Progenitor cell of endocrine pancreas (in vitro differentiated cells): Measurements from ENCODE around the gene UBXN11. TPM values are rescaled to one million over a fixed set of nuclear protein-coding genes. Genes with fewer than 3 reads are reported as not detected.
"Not testable (repeated sequence)": the region's sequence is repeated elsewhere in the genome, so short reads cannot be mapped to it uniquely, and the experiment has no call there.

Experiments
- DNase-seq: peaks from one replicate; pipeline ENCODE4 v3.0.0; 2021; ENCODE audit warnings: low spot score; ENCODE audit not compliant: unreplicated experiment
- H3K27ac Mint-ChIP-seq: 2 replicates; pipeline ENCODE4 v1.8.0; 2021; ENCODE audit warnings: mild to moderate bottlenecking, moderate library complexity, mixed read lengths
- H3K27me3 Mint-ChIP-seq: 2 replicates; pipeline ENCODE4 v1.8.0; 2021; ENCODE audit warnings: mixed read lengths
- H3K36me3 Mint-ChIP-seq: 2 replicates; pipeline ENCODE4 v1.8.0; 2022; ENCODE audit warnings: mixed read lengths; ENCODE audit not compliant: insufficient read depth
- H3K4me1 Mint-ChIP-seq: 2 replicates; pipeline ENCODE4 v1.8.0; 2021; ENCODE audit warnings: low read depth, mixed read lengths
- H3K4me3 Mint-ChIP-seq: 2 replicates; pipeline ENCODE4 v1.8.0; 2021; ENCODE audit warnings: low read depth, mild to moderate bottlenecking, moderate library complexity, mixed read lengths
- H3K9me3 Mint-ChIP-seq: 2 replicates; pipeline ENCODE4 v1.8.0; 2021; ENCODE audit warnings: low read depth, mixed read lengths
- CTCF ChIP-seq: fragments of 200-600 bp; sonication (generic); IDR thresholded peaks from one replicate; pipeline ENCODE4 v1.5.0; 2021; ENCODE audit warnings: antibody characterized with exemption, mild to moderate bottlenecking; ENCODE audit not compliant: unreplicated experiment
- total RNA-seq: library from RNA; stranded (reverse); gene quantifications from 2 replicates; pipeline ENCODE4 v1.2.1, GENCODE V29; 2021

UBXN11 gene
- total RNA-seq, 1 donor from 2014 or later = 48.9 TPM

- Mint-ChIP-seq H3K27ac (peak overlapping the region; percentile 91), H3K9me3 (no peaks in the 10 kb centered on the region), H3K4me1 (peaks cover 4% of the 10 kb centered on the region), H3K27me3 (peaks cover 7% of the 10 kb centered on the region), H3K4me3 (peak overlapping the region; percentile 97), H3K36me3 (no peaks in the 10 kb centered on the region)
- peak; percentile 30 for DNase-seq
- TF ChIP-seq CTCF = no peak
Measured at GRCh38 chr1:26335774-26336476, 29.5 kb upstream of the UBXN11 start.

- H3K9me3 Mint-ChIP-seq, H3K4me3 Mint-ChIP-seq, H3K27me3 Mint-ChIP-seq, DNase-seq, H3K4me1 Mint-ChIP-seq, H3K27ac Mint-ChIP-seq, H3K36me3 Mint-ChIP-seq: not testable (repeated sequence)
Measured at GRCh38 chr1:26333312-26333711, 26.9 kb upstream of the UBXN11 start.

GRCh38 chr1:26330276-26330675 lies 23.8 kb upstream of the UBXN11 start:
- no peak for TF ChIP-seq CTCF
- no peak for DNase-seq
- Mint-ChIP-seq H3K4me3 (no peak overlapping the region), H3K4me1 (peaks cover 1% of the 10 kb centered on the region), H3K27me3 (no peaks in the 10 kb centered on the region), H3K9me3 (no peaks in the 10 kb centered on the region), H3K27ac (no peak overlapping the region), H3K36me3 (peaks cover 1% of the 10 kb centered on the region)

- not testable (repeated sequence) for H3K4me1 Mint-ChIP-seq, H3K9me3 Mint-ChIP-seq, H3K27me3 Mint-ChIP-seq, DNase-seq, H3K36me3 Mint-ChIP-seq, H3K4me3 Mint-ChIP-seq, H3K27ac Mint-ChIP-seq
Measured at GRCh38 chr1:26329380-26329779, 22.9 kb upstream of the UBXN11 start.

GRCh38 chr1:26328597-26328996 lies 22.2 kb upstream of the UBXN11 start:
- no peak overlapping the region for H3K27ac Mint-ChIP-seq
- DNase-seq = no peak
- no peaks in the 10 kb centered on the region for H3K27me3 Mint-ChIP-seq
- peaks cover 4% of the 10 kb centered on the region for H3K36me3 Mint-ChIP-seq
- no peak for TF ChIP-seq CTCF
- no peaks in the 10 kb centered on the region for H3K4me1 Mint-ChIP-seq
- no peak overlapping the region for H3K4me3 Mint-ChIP-seq
- H3K9me3 Mint-ChIP-seq = no peaks in the 10 kb centered on the region

- no peak for DNase-seq
- no peaks in the 10 kb centered on the region for H3K27me3 Mint-ChIP-seq
- no peak for TF ChIP-seq CTCF
Measured at GRCh38 chr1:26327956-26328362, 21.5 kb upstream of the UBXN11 start.

More at GRCh38 chr1:26327956-26328362, 21.5 kb upstream of the UBXN11 start:
- Mint-ChIP-seq H3K4me3 (no peak overlapping the region), H3K4me1 (no peaks in the 10 kb centered on the region), H3K27ac (peak overlapping the region; percentile 69), H3K9me3 (no peaks in the 10 kb centered on the region), H3K36me3 (peaks cover 5% of the 10 kb centered on the region)
